Ishikawa (cell line): ENCODE data around the gene POU4F1.

Experiments
- EGR1 ChIP-seq: IDR thresholded peaks from 2 replicates; pipeline ENCODE4 v1.6.1; 2012
- EP300 ChIP-seq: IDR thresholded peaks from 2 replicates; pipeline ENCODE4 v1.6.1; 2012; ENCODE audit warnings: borderline replicate concordance
- FOXM1 ChIP-seq: IDR thresholded peaks from 2 replicates; pipeline ENCODE4 v1.6.1; 2012; ENCODE audit warnings: low read depth, borderline replicate concordance
- MAX ChIP-seq: IDR thresholded peaks from 2 replicates; pipeline ENCODE4 v1.6.1; 2012
- TCF12 ChIP-seq: IDR thresholded peaks from 2 replicates; pipeline ENCODE4 v1.6.1; 2012; ENCODE audit warnings: low read depth

GRCh38 chr13:78589206-78589605 is 14.1 kb downstream of the POU4F1 start:
- TF ChIP-seq TCF12 (no peak), EGR1 (no peak), FOXM1 (no peak), MAX (no peak), EP300 (no peak)
